DMS53 treated with DMSO at 0.1 percent for 48 hours (cell line): ENCODE results near the gene PLPPR4.
A peak's percentile ranks its signal among the peaks of the same experiment; 100 is the strongest.
"Not testable (repeated sequence)": the region's sequence is repeated elsewhere in the genome, so short reads cannot be mapped to it uniquely, and the experiment has no call there.

Experiments used
- DNase-seq: peaks from one replicate; lab custom pipeline; 2025; ENCODE audit not compliant: unreplicated experiment; lab: John Stamatoyannopoulos, UW

PLPPR4 gene, protein sequence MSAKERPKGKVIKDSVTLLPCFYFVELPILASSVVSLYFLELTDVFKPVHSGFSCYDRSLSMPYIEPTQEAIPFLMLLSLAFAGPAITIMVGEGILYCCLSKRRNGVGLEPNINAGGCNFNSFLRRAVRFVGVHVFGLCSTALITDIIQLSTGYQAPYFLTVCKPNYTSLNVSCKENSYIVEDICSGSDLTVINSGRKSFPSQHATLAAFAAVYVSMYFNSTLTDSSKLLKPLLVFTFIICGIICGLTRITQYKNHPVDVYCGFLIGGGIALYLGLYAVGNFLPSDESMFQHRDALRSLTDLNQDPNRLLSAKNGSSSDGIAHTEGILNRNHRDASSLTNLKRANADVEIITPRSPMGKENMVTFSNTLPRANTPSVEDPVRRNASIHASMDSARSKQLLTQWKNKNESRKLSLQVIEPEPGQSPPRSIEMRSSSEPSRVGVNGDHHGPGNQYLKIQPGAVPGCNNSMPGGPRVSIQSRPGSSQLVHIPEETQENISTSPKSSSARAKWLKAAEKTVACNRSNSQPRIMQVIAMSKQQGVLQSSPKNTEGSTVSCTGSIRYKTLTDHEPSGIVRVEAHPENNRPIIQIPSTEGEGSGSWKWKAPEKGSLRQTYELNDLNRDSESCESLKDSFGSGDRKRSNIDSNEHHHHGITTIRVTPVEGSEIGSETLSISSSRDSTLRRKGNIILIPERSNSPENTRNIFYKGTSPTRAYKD

DNA sequence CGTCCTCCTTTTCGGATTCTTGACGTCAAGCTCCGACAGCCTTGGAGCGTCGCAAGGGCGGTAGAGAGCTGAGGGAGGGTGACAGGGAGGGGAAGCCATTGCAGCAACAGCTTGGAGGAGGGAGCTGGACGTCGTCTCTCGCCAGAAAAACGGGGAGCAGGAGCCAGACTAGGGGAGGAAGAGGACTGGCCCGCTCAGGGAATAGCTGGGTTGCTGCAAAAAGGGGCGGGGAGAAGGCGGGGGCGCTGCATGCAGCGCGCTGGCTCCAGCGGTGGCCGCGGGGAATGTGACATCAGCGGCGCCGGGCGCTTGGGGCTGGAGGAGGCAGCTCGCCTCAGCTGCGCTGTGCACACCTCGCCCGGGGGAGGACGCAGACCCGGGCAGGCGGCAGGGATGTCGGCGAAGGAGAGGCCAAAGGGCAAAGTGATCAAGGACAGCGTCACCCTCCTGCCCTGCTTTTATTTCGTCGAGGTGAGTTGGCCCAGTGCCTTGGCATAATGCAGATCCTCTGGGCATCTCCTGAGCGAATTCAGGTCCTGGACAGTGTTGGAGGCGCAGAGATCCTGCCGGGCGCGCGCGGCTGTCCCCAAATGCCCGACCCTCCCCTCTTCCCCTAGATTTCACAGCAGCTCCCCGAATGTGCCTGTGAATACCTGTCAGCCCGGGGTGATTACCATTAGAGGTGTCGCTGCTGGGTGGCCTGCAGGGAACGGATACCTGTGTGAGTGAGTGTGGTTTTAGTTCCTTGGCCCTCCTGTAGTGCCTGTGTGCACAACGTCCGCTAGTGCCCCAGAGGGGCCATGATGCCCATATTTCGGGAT, at the start of gene PLPPR4:
Gene PLPPR4, plus strand, starts transcription at position 292 of the 821 bp plus-strand sequence. Its CDS starts 102 bp downstream, at position 394.
- DNase-seq: peak; percentile 54

DNA sequence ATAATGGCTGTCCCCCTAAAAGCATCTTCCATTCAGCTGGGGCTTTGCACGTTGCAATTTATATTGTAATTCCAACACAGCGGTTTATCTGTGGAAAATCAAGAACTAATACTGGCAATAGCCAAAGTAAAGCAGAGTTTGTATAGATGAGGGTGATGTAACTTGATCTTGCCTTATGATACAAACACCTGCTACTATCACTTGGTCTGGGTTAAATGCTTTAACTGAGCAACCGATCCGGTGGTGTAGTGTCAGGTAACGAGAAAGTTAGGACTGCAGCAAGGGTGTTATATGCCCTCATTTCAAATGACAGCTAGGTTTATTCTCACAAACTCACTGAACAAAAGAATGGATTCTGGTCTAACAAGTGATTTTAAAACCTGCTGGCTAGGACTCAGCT, 47.3 kb upstream of the PLPPR4 start:
- DNase-seq: peak; percentile 6

DNA sequence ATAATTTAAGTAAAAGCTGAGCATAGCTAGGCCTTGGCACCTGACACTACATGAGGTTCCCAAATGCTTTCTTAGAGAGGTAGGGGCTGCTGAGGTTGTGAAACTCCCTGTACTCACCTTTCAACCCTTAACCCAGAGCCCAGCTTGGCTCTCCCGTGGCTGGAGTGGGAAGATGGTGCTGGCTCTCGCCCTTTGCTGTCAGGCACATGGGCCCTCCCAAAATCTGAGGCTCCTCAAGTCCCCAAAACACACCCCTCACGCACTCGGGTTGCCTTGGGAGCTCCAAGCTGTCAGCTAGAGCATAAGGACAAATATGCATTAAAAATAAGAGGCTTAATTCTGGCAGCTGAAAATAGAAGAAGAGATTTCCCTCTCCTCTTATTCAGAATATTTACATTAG, 46.7 kb upstream of the PLPPR4 start:
- DNase-seq: no peak

DNA sequence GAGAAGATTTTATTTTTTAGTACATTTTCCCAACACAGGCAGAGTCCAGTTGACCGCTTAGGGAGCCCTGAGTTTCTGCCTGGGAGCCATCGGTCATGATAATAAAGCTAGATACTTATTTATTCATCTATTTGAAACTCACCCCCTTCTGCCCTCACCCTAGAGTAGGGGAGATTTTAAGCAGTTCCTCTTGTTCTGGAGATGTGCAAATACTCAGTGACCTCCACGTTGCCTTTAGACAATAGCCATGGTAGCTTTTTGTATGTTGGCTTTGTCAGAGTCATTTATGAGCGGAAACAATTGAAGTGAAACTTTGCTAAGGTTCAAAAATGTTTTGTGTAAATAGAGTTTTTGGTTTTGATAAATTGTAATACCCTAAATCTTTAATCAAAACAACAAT, 45.7 kb upstream of the PLPPR4 start:
- no peak for DNase-seq

DNA sequence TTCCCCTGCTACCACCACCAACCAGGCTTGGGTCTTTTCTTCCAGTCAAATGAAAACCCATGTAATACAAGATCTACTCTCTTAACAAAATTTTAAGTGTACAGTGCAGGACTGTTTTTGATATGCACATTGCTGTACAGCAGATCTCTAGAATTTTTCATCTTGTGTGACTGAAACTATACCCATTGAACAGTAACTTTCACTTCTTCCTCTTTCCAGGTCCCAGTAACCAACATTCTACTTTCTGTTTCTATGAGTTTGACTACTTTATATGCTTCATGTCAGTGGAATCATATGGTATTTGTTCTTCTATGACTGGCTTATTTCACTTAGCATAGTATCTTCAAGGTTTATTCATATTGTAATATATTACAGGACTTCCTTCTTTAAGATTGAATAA, 45.3 kb upstream of the PLPPR4 start:
- no peak for DNase-seq

DNA sequence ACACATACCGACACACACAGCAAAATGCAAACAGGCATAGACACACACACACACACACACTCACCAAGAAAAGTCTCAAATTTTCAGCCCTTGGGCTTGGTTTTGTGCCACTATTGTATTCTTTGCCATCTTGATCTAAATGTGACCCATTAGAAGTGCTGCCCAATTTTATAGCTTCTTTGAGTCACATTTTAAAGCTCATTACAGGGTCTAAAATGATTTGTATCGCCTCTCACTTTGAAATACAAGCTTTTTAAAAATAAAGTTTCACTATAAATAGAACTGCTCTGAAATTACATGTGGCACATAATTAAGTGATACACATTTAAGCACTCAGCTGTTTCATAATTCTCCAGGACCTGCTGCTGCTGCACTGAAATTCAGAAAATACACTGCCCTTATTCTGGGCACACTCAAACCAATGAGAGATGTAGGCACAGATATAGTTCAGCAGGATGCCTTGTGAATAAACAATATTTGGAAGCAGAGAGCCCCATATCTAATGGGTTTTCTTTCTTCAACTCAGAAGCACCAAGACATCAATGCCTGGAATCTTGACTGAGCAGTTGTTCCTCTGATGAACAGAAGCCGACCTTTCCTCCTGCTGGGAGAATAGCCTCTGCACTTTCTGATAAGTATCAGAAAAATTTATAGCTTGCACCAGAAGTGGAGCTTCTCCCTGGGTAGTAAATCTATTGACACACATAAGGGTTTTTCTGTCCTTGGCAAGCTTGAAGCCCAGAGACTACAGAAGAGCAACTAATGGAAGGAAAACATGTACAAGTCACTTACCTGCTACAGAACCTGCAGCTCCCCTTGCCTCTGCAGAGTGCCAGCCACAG, 37.0 kb upstream of the PLPPR4 start:
- no peak for DNase-seq

DNA sequence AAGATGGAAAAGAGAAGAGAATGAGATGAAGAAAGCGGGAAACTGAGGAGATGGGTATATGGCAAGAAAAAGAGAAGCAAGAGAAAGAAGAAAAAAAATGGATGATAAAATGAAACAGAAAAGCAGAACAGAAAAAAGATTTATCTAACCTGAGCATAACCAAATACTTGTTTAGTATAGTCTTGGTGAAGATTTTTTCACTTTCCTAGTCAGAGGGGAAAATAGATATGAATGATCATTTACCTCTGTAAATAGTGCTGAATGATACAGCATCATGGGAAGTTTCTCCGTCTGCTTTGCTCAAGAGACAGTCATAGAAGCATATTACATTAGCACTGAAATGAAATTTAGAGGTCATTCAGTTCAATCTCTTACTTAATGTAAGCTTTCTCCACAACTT, 36.1 kb upstream of the PLPPR4 start:
- no peak for DNase-seq

DNA sequence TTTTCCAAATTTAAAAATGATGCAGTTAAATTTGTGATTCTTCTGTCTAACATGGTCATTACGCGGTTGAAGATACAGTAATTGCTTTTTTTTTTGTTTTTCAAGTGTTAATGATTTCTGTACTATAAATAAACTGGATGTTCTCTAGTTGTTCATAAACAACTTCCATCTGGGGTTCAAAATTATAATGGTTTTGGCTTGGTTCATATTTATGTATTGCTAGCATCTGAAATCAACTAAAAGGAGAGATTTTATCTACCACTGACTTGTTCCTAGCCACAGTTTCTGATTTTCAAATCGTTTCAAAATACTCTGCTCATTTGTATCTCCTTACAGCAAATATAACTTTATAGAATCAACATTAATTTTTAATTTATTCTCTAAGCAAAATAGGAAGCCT, 35.2 kb upstream of the PLPPR4 start:
- DNase-seq: no peak

DNA sequence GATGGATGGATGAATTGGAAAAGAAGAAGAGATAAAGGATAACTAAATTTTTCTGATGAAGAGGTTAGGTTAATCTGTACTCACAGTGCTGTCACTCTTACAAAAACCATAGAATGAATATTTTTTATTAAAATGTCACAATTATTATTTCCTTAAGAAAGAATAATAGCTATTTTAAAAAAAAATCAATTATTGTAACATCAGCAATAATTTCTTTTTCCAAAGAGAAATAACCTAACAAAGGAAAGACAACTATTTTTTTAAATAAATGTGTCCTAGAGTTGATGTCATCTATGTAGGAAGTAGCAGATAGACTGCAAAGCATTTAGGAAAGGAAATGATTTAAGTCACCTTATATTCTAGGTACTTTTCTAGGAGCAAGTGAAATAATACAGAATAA, 33.6 kb upstream of the PLPPR4 start:
- no peak for DNase-seq

DNA sequence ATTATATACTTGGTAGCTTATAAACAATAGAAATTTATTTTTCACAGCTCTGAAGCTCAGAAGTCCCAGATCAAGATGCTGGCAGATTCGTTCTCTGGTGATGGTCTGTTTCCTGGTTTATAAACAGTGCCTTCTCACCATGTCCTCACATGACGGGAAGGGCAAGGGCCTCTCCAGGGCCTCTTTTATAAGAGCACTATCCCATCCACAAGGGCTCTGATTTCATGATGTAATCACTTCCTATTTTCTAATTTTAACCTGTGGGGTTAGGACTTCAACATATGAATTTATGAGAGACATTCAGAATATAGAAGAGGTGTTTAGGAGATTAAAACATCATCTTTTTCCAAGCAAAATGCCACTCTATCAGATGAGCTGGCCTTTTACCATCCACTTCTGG, 32.1 kb upstream of the PLPPR4 start:
- no peak for DNase-seq

DNA sequence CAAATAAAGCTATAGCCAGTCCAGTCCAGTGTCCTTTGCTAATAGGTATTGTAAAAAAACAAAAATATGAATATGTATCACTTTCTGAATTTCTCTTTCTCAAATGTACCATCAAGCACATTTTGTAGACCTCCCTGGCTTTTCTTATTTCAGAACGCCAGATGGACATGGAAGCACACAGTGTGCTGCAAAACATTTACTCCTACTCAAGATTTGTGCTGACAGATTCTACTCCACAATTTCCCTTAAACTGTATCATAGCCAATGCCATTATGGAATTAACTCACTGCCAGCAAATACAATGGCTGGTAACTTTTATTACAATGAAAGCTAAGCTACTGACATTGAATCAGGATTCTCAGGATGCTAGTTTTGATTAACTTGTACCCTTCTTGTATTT, 30.8 kb upstream of the PLPPR4 start:
- DNase-seq: no peak

DNA sequence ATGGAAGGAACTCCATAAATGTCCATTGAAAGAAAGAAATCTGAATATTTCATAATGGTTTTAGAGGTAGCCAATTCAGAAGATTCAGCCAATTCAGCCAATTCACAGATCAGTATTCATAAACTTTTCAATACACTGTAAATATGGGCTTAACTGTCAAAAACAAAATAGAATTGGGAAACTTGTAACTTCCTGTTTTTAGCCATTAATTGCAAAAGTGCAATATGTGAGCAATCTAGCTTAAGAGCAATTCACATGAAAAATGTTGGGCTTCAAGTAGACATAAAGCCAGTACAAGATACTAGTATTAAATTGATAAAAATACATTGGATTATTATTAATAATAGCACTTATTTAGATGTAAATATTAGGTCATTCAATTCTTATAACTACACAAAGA, 27.5 kb upstream of the PLPPR4 start:
- no peak for DNase-seq

DNA sequence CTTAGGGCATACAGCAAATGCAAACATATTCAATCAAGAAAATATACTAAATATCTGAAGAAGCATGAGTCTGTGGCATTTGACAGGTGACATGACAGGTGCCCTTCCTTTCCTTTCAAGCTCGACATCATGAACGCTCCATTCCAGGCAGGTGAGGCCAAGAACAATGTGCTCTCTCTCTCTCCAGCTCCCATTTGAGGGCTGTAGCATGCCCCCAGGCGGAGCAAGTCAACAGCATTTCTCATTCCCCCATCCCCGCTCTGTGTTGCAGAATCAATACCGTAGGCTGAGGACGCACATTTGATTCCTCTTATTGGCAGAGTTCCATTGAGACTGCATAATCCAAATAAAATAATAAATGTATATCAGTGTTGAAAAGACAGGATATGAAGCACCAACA, 24.6 kb upstream of the PLPPR4 start:
- no peak for DNase-seq

DNA sequence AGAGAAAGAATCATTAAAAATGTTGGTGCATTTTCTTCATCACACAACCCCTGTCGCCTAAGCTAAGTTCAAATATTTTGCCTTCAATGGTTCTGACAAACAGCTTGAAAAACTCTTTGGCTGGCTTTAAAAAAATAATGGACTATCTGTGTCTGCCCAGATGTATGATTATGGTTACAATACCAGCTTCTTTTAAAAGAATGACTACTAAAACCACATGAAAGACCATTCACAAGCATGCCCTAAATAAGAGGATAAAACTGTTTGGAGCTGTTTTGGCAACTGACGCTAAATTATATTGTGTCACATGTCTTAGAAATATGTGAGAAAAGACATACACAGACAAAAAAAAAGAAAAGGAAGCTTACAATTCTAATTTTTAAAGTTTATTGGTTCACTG, 23.7 kb upstream of the PLPPR4 start:
- DNase-seq: no peak

DNA sequence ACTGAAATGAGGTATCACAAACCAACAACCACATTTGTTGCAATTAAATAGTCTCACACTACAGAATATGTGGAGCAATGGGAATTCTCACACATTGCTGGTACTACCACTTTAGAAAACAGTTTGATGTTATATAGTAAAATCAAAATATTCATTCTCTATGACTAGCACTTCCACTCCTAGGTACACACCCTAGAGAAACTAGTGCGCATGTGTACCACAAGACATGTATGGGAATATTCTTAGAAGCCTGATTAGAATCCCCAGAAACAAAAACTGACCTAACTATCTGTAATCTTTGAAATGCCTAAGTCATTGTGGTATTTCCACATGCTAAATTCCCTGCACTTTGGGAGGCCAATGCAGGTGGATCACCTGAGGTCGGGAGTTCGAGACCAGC, 18.1 kb upstream of the PLPPR4 start:
- DNase-seq: no peak

DNA sequence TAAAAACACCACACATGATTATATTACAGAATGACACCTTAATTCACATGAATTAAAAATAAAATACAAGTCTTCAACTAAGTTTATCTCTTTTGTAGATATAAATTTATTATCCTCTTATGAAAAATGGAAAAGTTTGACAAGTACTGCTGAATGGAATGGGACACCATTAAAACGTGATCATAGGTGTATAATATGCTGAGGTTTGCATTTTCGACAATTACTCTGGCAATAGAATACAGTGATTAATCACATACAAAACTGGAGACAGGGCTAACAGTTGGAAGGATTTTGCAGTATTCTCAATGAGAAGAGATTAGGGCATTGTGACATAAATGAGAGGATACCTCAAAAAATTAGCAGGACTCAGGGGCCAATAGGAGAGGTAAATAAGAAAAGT, 17.1 kb upstream of the PLPPR4 start:
- DNase-seq: no peak

DNA sequence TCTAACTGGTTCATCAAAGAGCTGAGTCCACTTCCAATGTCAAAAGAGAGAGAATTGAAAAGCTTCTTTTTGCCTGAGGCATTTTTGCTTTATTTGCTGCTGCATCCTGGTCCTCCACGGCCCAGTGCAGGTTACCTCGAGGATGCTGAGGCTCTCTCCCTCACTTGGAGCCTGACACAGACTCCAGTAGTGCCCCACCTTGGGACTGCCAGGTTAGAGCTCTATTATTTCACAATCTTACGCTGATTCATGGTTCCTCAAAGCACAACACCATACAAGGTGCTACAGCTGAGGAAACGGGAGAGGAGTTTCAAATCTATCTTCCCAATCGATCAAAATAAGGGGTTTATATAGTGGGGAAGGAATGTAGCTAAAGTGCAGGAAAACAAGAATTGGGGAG, 13.6 kb upstream of the PLPPR4 start:
- no peak for DNase-seq

DNA sequence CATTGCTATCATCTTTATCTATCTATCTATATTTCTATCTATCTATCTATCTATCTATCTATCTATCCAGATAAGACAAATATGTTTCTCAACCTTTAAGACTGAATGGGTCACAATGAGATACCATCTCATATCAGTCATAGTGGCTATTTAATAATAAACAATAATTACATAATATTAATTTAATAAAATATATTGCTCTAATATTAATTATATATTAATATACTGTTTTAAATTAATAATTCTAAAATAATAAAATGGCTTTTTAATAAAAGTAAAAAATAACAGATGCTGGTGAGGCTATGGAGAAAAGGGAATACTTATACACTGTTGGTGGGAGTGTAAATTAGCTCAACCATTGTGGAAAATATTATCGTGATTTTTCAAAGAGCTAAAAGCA, 13.0 kb upstream of the PLPPR4 start:
- DNase-seq: no peak

DNA sequence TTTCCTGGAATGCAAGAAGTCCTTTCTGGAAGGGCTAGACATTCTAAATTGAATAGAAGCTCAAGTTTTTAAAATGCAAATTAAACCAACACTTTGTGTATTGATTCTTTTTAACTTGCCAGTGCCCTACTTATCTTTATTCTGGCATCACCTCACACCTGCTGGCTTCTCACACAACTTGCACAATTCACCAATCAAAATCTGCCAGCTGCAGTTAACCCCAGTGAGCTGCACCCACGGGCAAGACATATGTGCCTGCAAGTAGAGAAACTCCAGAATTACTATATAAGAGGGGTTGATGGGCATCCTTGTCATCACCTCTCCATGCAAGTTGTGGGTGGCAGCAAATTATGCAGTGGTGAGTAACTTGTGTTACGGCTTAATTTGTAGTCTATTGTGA, 11.7 kb upstream of the PLPPR4 start:
- DNase-seq: no peak

DNA sequence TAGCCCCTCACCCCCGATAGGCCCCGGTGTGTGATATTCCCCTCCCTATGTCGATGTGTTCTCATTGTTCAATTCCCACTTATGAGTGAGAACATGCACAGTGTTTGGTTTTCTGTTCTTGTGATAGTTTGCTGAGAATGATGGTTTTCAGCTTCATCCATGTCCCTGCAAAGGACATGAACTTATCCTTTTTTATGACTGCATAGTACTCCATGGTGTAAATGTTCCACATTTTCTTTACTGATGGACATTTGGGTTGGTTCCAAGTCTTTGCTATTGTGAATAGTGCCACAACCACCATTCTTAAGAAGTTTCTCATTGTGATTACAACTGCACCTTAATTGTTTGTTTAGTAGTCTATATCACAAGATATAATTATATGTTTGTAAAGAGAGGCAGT, 3.9 kb upstream of the PLPPR4 start:
- not testable (repeated sequence) for DNase-seq

DNA sequence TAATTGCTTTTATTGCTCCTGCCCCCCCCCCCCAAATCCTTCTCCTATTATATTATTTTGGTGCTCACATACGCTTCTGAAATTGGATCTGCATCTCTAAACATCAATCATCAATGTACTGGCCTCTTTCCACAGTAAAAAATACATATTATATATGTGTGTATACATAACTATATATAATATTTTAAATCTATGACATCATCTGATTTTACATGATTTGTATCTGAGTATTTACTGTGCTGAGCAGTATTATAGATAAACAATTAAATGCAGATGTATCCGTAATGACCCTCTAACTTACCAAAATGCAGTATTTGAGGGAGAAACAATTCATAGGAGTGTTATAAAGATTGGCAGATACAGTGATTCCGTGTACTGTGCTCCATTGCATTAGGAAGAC, 832 bp downstream of the PLPPR4 start:
- no peak for DNase-seq
